HG03342 (cell line): ENCODE results near the gene TACC3.

ENCODE experiments used
- ATAC-seq: cut with Tn5 transposase; IDR thresholded peaks from one replicate; pipeline ENCODE4 v1.9.1; 2021; ENCODE audit warnings: mild to moderate bottlenecking, moderate library complexity; ENCODE audit not compliant: unreplicated experiment

Gene TACC3

DNA sequence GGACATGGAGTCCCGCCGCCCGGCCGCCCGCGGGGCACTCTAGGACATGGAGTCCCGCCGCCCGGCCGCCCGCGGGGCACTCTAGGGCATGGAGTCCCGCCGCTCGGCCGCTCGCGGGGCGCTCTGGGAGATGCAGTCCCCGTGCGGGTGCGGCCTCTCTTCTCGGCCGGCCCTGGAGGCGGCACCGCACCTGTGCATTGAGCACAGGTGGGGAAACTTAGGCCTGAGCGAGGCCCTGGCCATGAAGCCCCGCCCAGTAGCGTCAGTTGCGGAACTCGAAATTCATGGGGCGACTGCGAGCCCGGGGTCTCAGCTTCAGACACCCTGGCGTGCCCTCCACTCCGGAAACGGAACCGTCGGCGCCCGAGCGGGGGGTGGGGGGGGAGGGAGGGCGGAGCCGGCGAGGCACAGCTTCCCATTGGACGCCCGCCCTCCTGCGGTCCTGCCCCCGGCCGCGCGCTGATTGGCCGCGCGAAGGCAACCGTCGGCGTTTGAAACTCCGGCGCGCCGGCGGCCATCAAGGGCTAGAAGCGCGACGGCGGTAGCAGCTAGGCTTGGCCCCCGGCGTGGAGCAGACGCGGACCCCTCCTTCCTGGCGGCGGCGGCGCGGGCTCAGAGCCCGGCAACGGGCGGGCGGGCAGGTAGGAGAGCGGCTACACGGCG, at the start of gene TACC3, which contains the start of gene TMEM129:
TSS of gene TACC3 (plus strand) at position 519 of the 663 bp plus-strand sequence. CDS start 1,901 bp downstream, outside the sequence.
TSS of gene TMEM129 (minus strand) at position 321 of the 663 bp plus-strand sequence. CDS start 486 bp downstream, outside the sequence.
- peak; percentile 71 for ATAC-seq

DNA sequence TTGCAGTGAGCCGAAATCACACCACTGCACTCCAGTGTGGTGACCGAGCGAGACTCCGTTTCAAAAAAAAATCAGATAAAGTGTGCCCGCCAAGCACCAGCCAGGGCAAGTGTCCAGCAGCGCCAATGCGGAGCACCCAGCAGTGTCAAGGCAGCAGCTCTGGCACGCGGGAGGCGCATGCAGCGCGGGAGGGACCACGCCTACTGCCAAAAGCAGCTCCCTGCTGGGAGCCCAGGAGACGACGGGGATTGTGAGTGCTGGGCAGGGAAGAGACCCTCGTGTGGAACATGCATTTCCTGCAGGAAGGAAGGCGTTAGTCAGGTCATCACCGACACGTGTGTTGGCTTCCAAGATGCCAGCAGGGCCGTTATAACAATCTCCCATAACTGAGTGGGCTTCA, 47.6 kb upstream of the TACC3 start:
- ATAC-seq: no peak

DNA sequence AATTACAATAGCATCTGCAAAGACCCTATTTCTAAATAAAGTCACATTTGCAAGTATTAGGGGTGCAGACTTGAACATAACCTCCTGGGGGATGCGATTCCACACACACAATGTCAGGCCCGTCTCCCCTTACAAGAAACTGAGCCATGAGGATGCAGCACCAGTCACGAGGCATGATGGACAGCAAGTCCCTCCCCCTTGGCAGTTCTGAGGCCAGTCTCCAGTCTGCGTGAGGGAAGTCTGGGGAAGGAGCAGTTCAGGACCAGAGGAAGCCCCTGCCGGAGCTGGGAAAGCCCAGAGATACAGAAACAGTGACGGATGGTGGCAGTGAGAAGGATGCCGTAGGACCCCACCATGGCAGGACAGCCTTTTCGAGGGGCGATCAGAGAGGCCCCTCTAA, 46.6 kb upstream of the TACC3 start:
- ATAC-seq: no peak

DNA sequence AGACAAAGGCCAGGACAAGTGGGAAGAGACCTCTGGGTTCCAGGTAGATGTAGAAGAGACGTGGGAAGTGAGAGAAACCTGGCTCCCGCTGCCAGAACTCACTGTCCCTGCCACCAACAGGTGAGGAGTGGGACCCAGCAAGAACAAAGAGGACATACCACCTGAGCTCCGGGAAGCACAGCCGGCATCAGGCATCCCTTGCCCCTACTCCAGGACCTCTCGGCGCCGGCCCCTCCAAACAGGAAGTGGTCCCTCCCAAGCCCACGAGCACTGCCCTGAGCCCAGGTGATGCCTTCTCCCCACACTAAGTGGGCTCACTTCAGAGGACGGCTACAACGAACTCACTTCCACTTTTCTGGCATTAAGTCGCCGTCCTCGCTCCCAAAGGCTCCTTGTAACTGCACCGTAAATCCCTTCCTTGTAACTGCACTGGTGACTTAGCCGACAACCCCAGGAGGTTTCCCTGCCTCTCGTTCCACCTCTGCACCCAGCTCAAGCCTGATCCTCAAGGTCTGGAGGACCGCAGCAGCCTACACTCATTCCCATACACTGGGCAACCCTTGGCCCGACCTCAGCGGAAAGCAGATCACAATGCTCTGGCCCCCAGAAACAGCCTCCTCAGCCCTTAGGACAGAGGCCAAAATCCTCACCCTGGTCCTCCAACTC, 46.1 kb upstream of the TACC3 start:
- no peak for ATAC-seq

DNA sequence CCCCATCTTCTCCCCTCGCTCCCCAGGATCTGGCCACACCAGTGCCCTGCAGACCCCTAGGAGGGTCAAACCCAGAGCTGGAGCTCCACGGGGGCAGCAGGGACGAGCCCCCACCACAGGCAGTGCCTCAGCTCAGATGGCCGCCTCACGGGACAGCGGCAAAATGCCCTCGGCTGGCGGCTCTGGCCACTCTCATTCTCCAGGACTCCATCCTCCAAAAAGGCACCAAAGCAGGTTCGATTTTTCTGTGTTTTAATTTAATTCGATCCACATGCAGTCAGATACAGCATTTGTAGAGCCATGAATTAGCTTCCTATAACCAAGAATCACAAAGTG, 45.6 kb upstream of the TACC3 start:
- ATAC-seq: no peak

DNA sequence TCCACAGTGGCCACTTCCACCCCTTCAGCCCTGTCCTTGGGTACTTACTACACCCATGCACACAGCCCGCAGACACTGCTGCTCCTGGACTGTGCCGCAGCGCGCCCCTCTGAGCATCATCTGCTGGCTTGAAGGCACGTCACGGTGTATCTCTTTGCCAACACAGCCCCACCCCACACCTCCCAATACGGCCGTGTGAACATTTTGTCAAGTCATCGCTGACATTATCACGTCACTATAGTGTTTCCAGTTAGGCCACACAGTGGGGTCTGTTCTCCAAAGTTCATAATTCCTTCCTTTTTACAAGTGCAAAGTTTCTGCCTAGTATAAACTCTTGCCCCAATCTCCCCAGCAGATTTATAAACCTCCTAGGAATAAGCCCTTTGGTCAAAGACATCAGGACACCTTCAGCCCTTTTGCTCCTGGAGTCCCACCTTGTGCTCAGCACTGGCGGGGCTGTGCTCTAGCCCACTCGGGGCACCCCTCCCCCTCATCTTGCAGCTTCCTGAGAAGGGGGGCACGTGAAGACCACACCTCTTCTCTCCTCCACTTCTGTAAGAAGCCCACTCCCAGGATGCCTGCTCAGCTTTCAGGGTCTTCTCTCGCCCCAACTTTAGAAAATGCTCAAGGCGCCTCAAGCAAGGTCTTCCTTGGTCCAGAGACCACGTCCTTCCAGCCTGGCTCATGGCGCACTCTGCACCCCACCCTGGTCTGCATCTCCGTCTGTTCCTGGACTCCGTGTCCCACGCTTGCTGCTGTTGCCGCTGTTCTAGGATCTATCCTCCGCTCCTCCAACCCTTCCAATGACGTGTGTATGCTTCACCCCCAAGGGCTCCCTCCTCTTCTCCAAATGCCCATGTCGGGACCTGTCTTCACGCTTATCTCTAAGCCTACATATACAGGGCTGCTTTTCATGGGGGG, 44.5 kb upstream of the TACC3 start:
- no peak for ATAC-seq

DNA sequence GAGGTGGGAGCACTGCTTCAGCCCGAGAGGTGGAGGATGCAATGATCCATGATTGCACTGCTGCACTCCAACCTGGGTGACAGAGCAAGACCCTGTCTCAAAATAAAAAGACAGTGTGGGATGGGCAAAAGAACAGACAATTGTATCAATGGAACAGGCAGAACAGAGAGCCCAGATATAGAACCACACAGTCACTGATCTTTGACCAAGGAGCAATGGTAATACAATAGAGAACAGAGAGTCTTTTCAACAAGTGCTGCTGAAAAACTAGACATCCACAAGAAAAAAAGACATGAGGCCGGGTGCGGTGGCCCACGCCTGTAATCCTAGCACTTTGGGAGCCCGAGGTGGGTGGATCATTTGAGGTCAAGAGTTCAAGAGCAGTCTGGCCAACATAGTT, 43.1 kb upstream of the TACC3 start:
- no peak for ATAC-seq

DNA sequence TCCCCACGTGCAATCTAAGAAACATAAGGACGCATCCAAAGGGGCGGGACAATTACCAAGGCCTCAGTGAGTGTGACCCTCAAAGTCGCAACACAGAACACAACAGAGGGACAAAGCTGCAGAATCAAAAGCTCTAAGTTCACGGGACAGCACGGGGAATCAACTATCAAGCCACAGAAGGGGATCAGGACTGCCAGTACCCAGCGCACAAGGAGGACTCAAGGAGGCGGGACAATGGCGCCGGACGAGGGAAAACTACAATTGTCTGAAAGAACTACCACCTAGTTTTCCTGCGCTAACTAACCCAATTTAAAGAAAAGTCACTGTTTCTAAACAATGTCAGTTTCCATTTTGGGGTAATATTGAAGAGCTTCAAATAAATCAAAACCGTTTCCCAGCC, 38.5 kb upstream of the TACC3 start:
- no peak for ATAC-seq

DNA sequence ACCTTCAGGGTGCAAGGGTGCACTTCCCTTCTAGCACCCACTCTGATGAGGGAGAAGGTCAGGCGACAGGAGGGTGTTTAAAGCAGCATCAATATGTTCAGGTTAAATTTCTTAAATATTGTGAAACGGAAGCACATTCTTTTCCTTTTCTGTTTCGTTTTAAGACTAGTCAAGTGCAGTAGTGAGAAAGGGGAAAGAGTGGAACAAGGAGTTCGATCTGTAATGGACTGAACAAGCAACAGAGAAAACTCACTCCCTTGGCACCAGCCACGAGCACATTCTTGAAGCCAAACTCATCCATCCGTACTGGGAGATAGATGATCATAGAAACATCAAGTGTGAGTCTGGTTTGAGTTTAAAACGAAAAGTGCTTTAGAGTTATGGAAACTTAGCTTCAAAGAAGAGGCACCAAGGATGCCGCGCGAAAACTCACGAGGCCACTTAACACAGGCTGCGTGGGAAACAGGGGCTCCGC, 38.0 kb upstream of the TACC3 start:
- no peak for ATAC-seq

DNA sequence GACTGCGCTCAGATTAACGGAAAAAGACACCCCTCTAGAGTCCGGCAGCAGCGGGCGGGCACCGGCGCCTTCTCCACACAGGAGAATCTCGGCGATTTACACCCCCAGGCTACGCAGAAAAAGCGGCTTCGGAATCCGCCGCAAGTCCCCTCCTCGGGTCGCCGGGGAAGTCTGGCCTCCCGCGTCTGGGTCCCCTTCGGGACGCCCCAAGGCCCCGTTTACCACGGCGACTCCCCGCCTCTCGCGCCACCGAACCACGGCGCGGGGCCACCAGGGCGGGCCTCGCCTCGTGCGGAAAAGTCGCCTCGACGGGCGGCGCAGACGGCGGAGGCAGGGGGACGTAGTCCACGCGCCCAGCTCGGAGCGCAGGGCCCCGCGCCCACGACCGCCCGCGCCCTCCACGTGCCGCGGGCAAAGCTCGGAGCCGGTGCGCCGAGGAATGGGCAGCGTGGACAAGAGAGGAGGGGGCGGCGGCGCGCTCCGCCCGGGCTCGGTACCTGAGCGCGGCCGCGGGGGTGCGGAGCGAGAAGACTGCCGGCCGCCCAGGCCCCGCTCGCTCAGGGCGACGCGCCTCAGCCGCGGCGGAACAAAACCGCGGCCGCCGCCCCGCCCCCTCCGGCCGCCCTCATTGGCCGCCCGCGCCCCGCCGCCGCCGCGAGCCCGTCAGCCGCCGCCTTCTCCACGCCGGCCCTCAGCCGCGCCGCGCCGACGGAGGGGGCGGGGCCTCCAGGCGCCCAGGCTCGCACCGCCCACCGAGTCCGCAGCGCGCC, 37.4 kb upstream of the TACC3 start, which contains the start of gene FAM53A:
TSS of gene FAM53A (minus strand) at position 578 of the 770 bp plus-strand sequence. CDS start 15,572 bp downstream, outside the sequence.
- peak; percentile 84 for ATAC-seq

DNA sequence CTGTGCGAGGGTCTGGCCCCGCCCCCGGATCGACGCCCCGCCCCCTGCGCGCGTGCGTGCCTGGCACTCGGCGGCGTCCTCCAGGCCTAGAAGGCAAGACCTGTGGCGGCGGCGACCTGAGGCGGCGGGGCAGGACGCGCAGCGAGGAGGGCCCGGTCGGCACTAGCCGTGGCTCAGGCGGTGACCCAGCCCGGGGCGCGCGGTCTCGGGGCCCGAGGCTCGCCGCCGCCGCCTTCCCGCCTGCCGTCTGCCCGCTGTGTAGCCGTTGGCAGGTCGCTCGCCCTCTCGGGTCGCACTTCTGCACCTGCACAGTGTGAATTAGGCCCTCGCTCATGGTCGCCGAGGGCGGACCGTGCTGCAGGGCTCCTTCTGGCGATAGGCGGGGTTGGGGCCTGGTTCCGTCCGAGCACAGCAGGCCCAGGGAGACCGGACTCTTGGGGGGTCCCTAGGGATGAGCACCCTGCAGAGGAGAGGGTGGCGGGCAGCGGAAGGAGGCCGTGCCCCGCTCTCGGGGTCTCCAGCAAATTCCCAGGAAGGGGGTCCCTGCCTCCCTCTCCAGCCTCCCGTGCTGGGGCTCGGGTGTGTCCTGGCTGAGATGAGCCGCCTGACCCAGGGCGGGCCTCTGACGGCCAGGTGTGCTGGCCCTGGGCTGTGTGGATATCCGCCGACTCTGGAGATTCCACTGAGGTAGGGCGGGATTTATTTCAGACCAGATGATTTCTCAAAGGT, 36.7 kb upstream of the TACC3 start:
- ATAC-seq: no peak

DNA sequence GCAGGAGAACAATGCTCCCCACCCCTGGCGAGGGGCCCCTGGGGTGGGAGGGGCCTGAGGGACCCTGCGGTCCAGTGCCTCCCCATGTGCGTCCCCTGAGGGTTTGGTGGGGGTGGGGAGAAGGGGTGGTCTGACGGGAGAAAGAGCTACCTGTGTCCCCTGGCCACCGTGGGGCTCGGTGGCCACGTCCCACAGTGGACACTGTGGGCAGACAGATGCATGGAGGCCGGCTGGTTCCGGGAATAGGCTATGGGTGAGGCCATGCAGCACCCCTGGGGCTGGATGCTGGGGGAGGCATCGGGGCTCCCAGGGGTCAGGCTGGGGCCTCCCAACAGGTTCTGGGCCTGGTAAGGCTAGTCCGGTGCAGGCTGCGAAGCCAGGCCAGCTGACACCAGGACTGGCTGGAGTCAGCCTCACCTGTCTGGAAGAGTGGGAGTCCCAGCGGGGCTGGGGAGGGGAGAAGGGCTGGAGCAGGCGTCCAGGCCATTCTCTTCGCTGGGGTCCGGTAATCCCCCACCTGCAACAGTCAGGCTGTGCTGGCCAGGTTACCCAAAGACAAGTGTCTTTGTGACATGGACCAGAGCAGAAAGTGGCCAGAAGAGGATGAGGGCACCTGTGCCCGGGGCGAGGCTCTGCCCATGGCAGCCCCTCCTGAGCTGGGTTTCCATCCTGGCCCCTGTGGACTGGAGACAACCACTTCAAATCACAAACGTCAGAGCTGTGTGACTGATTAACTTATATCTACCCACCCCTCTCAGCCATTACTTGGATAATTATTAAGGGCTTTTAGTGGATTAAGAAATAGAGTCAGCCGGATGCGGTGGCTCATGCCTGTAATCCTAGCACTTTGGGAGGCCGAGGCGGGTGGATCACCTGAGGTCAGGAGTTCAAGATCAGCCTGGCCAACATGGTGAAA, 35.8 kb upstream of the TACC3 start:
- no peak for ATAC-seq

DNA sequence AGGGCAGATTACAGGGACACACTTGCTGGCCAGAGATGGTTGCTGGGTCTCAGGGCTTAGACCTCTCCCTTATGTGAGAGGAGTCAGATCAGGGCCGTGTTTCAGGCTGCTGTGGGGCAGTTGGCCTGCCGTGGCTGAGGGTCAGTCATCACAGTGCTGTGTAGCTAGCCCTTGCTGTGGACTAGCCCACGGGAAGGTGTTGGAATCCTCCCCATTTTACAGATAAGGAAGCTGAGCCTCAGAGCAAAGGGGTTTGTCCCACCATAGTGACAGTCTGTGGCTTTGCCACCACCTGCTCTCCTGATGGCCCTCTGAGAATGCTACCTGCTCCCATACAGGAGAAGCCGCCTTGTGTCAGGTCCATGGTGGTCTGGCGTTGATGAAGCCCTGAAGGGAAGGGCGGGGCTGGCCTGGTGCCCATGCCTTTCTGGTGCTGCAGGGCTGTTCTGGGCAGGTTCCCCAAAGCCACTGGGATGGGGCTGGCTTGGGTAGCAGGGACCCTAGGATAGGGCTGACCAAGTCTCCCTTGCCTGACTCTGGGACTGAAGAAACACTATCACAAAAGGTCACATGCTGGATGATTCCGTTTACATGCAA, 34.8 kb upstream of the TACC3 start:
- ATAC-seq: no peak

DNA sequence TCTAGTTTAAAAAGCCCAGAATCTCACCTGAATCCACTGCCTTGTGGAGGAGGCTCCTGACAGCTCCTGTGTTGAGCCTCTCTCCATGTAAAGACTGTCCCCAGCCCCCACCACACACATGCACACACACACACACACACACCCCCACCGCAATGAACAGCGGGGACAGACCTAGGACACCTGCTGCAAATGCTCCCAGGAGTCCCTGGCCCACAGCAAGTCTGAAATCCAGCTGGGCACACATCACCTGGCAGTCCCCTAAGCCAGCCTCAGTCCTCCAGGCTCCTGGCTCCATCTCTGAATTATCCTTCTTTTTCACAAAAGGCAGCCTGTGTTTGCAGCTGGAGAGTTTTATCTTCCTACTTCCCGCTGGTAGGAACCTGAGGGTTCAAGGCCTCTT, 30.6 kb upstream of the TACC3 start:
- ATAC-seq: no peak

DNA sequence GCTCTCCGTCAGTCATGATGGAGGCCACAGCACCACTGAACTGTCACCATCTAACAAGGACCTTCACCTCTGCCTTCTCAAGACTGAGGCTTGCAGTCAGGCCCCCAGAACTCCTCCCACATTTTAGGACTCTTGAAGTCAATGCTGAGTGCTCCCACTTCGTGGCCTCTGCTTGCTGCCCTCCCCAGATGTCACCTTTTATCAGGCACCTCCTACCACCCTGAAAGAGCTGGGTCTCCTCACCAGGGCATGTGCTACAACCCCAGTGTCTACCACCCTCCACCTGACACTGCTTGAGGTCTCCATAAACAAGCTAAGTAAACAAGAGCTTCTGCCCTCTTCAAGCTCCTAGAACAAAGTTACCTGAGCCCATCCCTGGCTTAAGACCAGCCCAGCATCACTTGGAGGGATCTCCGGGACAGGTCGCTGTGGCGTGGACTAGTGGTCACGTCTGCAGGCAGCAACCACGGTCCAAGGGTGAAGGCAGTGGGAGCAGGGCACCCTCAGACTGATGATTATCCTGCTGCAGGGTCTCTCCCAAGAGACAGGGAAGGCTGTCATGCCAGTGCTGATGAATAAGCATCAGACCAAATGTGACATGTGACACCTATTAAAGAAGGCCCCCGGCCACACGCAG, 29.5 kb upstream of the TACC3 start:
- no peak for ATAC-seq

DNA sequence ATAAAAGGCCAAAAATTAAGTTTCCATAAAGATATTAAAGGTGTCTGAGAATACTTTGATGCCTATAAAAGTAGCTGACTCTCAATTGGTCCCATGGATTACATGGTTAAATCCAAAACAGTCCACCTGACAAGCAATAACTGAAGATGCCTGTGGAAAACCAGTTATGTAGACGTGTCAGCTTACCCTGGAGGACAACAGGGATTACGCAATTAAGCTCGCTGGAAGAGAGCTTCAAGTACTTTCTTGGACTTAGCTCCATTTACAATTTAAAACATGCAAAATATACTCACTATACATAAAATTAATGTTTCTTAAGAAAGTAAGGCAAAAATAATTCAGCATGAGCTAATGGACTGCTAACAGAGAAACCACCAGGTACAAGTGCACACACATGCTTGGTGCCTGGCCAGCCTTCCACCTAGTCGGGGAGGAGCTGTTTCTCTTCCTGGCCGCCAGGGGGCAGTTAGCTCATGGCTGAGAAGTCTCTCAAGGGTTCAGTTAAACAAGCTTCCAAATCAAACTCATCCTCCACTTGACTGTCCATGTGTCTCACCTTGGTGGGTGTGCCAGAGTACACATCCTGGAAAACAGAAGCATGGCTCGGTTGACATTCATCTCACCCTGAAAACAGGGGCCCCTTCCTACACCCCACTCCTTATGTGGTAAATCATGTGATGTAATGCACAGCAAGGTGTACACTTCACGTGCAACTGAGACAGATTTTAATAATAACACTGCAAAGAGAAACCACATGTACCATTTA, 28.0 kb upstream of the TACC3 start:
- ATAC-seq: peak; percentile 70

DNA sequence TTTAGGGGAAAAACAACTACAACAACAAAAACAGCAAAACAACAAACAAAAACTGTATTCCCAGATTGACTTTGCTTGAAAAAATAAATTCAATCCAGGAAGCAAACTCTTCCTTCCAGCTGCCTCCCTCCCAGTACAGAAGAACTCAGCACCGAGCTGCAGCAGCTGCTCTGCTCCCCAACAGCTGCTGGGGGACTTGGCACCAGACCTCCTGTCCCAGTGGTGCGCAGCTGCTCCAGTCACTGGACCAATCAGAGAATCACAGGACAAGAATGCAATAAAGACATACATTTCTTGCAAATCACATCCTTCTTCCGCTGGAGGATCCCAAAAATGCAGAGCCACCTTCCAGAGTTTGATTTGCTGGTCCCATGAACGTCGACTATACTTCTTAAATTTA, 25.4 kb upstream of the TACC3 start:
- ATAC-seq: no peak
